Activated CD4-positive, alpha-beta T cell treated with anti-CD3 and anti-CD28 coated beads for 36 hours (primary cell): ENCODE results near the gene ADAMTSL2. TPM values are rescaled to one million over a fixed set of nuclear protein-coding genes. Genes with fewer than 3 reads are reported as not detected.

ENCODE experiments used
- ATAC-seq: fragments of 200-7000 bp; cut with Tn5 transposase; one replicate; pipeline ENCODE4 v1.10.0; 2021; ENCODE audit warnings: mild to moderate bottlenecking, moderate library complexity
- CTCF ChIA-PET: fragments of 350-600 bp; sonication (Branson Sonifier 250); formaldehyde crosslinking; loops from one replicate; lab custom pipeline; 2021; ENCODE audit warnings: antibody characterized with exemption; lab: Charles Lee
- POLR2A ChIA-PET: fragments of 350-600 bp; sonication (Branson Sonifier 250); formaldehyde crosslinking; loops from one replicate; lab custom pipeline; 2021; ENCODE audit warnings: antibody characterized with exemption, inconsistent platforms; lab: Charles Lee
- DNase-seq: peaks from one replicate; pipeline ENCODE4 v3.0.0-alpha.2; 2020
- H3K27ac Mint-ChIP-seq: one replicate; pipeline ENCODE4 v1.8.0; 2021; ENCODE audit warnings: mixed read lengths
- H3K27me3 Mint-ChIP-seq: one replicate; pipeline ENCODE4 v1.8.0; 2021; ENCODE audit warnings: mixed read lengths
- H3K36me3 Mint-ChIP-seq: one replicate; pipeline ENCODE4 v1.8.0; 2021; ENCODE audit warnings: low read depth, mixed read lengths
- H3K4me1 Mint-ChIP-seq: one replicate; pipeline ENCODE4 v1.8.0; 2021; ENCODE audit warnings: mixed read lengths
- H3K4me3 Mint-ChIP-seq: one replicate; pipeline ENCODE4 v1.8.0; 2021; ENCODE audit warnings: mild to moderate bottlenecking, moderate library complexity, mixed read lengths
- H3K9me3 Mint-ChIP-seq: one replicate; pipeline ENCODE4 v1.8.0; 2021; ENCODE audit warnings: low read depth, mixed read lengths
- intact Hi-C, 2 experiments: fragments of 100-400 bp; cut with DNase I in 1 of 2; cut with micrococcal nuclease in 1 of 2; formaldehyde crosslinking; loops; one replicate each; pipeline versions ENCODE4 v1.14.2 to v1.15.1; 2022 to 2024; cut with DNase I, micrococcal nuclease
- total RNA-seq, 2 experiments: library from RNA; stranded (reverse); gene quantifications; one replicate each; pipeline ENCODE4 v1.2.3, GENCODE V29; 2021

The ADAMTSL2 gene
- total RNA-seq, 2 experiments from 2014 or later = 0.11 to 0.32 TPM

DNA sequence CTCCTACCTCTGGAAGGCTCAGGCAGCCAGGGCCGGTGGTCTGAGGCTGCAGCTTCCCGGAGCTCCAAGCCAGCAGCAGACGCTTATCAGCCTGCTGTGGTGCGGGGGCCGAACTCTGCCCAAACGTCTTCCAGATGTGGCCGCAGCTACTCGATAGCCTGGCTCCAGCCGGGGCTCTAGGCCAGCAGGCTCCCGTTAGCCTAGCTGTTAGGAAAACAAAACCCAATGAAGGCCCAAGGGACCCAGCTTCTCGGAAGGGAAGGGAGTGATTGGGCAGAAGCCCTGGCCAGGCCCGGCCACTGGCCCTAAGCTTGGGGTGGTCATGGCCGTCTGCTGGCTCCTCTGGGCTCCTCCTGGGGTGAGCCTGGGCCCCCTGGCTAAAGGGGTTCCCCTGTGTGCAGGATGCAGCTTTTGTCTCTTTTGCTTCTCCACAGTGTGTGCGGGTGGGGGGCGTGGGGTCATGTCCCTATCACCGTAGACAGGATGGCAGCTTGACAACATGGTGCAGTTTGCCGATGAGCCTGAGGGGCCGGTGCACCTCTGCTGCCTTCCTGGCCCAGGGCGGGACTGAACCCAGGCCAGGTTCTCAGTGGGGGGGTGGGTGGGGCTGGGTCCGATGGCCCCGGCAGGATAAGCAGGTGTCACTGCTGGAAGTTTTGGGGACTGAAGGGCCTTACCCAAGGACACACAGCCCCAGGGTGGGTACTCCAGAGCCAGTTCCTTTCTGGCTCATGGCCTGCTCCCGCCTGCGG, 28.4 kb upstream of the ADAMTSL2 start:
- no peak overlapping the region for H3K4me3 Mint-ChIP-seq
- no peak for ATAC-seq
- peaks cover 19% of the 10 kb centered on the region for H3K4me1 Mint-ChIP-seq
- ChIA-PET POLR2A (no interaction called here), CTCF (interaction anchor here (0.8 to 1.0 kb wide), 2 partner anchors 320 to 484 kb away, joined by 3 read pairs; no protein-coding TSS in a partner anchor)
- H3K27ac Mint-ChIP-seq = no peak overlapping the region
- DNase-seq = no peak
- no peaks in the 10 kb centered on the region for H3K27me3 Mint-ChIP-seq
- H3K9me3 Mint-ChIP-seq = peaks cover 14% of the 10 kb centered on the region
- no peaks in the 10 kb centered on the region for H3K36me3 Mint-ChIP-seq
- intact Hi-C loops = no loop called here

DNA sequence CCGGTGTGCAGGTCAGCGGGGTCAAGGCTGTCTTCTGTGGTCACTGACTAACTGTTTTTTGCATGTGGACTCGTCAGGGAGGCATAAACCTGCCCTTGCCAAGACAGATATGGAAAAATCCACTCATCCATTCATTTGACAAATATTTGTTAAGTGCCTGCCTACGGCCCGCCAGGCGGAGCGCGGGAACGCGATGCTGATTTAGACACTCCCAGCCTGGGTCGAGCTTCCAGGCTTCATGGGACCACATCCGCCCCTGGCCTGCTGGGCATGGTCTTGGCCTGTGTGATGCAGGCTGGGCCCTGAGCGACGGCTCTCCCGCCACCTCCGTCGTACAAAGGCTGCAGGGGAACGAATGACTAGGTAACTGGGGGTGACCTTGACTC, 27.9 kb upstream of the ADAMTSL2 start:
- Mint-ChIP-seq H3K4me3 (no peak overlapping the region), H3K27ac (no peak overlapping the region), H3K36me3 (no peaks in the 10 kb centered on the region), H3K27me3 (no peaks in the 10 kb centered on the region), H3K9me3 (peaks cover 9% of the 10 kb centered on the region), H3K4me1 (peaks cover 19% of the 10 kb centered on the region)
- DNase-seq (no peak), ATAC-seq (no peak)
- intact Hi-C loops = no loop called here
- ChIA-PET CTCF (no interaction called here), POLR2A (no interaction called here)

DNA sequence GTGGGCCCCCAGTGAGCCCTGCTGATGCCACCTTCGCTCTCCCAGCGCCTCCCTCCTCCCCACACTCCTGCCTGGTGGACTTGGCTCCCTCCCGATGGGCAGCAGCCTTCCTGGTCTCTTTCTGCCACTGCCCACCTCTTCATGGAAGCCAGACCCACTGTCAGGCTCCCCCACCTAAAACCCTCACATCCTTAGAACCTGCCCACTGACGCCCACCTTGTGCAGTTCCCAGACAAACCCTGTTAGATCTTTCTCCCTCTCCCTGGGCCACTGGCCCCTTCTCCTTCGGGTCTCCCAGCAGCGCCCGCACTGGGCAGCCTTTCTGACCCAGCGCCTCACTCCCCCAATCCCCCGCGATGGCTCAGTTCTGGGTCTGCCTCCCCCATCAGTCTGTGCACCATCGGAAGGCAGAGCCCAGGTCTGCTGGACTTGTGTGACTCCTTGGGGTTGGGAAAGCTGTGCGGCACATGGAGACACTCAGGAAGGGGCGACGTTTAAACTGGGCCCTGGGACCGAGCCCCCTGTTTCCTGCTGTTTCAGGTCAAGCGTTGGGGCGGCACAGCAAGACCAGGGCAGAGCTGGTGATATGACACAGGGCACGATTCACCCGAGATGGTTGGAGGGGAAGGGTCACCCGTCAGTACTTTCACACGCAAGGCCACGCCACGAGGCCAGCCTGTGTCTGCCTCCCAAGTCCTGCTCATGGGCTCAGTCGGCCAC, 27.1 kb upstream of the ADAMTSL2 start:
- ATAC-seq (no peak), DNase-seq (no peak)
- no peaks in the 10 kb centered on the region for H3K27me3 Mint-ChIP-seq
- ChIA-PET POLR2A (no interaction called here), CTCF (interaction anchor here (0.7 kb wide), 1 partner anchor 127 kb away, joined by 3 read pairs; no protein-coding TSS in a partner anchor)
- peaks cover 19% of the 10 kb centered on the region for H3K4me1 Mint-ChIP-seq
- H3K9me3 Mint-ChIP-seq = peaks cover 3% of the 10 kb centered on the region
- H3K27ac Mint-ChIP-seq = no peak overlapping the region
- intact Hi-C loops = no loop called here
- H3K4me3 Mint-ChIP-seq = no peak overlapping the region
- no peaks in the 10 kb centered on the region for H3K36me3 Mint-ChIP-seq

DNA sequence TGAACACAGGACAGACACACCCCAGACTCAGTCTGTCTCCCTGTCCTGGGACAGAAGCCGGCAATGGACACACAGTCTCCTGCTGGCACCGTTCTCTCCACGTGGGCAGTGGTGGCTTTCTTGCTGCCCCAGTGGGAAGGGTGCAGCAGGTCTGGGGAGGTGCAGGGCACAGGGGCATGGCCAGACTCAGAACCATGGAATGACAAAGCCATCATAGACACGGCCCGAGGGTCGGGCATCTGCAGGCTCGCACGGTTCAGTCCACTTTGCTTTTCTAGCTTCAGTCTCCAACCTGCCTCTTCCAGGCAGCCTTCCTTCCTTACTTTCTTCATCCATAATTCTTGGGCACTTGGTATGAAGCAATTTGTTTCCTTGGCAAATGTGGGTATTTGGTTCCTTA, 26.5 kb upstream of the ADAMTSL2 start:
- H3K9me3 Mint-ChIP-seq = no peaks in the 10 kb centered on the region
- CTCF ChIA-PET = interaction anchor here (0.7 to 1.5 kb wide), 2 partner anchors 10 to 126 kb away, joined by 3 read pairs; no protein-coding TSS in a partner anchor
- no peaks in the 10 kb centered on the region for H3K36me3 Mint-ChIP-seq
- ATAC-seq = no peak
- intact Hi-C loops = no loop called here
- no peak overlapping the region for H3K4me3 Mint-ChIP-seq
- H3K27ac Mint-ChIP-seq = no peak overlapping the region
- DNase-seq = no peak
- H3K27me3 Mint-ChIP-seq = no peaks in the 10 kb centered on the region
- POLR2A ChIA-PET = no interaction called here
- peaks cover 19% of the 10 kb centered on the region for H3K4me1 Mint-ChIP-seq

DNA sequence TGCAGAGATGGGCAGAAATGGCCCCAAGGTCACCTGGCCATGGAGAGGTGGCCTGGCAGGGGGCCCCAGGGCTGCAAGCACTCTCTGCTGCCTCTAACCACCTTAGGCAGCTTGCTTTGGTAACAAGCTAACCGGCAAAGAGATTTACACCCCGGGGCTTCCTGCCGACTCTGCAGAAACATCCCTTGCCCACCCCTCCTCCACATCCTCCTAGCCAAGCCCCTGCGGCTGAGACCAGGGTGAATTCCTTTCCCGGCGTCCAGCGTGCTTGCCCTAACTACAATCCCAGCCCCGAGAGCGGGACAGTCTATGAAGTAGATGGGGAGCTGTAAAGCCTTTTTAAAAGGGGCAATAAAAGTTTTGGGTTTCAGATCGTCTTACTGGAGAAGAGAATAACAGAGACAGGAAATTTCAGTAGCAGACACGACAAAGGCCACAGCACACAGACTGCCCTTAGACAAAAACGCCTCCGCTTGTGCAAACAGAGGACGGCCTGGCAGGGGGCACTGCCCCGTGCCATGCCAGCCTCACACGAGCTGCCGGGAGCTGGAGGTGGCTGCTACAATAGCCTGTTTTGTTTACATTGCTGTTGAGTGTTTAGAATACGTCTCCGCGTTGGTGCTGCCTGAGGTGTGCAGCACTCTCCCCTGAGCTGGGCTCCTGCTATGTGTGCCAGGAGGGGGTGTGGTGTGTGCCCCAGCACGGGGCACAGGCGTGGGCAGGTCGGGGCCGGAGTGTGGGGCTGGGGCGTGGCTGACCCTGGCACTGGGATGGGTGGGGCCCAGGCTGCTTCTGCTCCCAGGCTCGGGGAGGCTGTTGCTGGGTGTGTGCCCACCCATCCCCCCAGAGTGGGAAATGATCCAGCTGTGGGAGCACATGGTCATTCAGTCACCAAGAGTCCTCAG, 25.1 kb upstream of the ADAMTSL2 start:
- intact Hi-C loops = no loop called here
- Mint-ChIP-seq H3K4me1 (peaks cover 19% of the 10 kb centered on the region), H3K4me3 (peak overlapping the region; percentile 12), H3K27me3 (no peaks in the 10 kb centered on the region), H3K9me3 (no peaks in the 10 kb centered on the region), H3K36me3 (no peaks in the 10 kb centered on the region), H3K27ac (peak overlapping the region; percentile 39)
- POLR2A ChIA-PET = no interaction called here
- peak; percentile 30 for DNase-seq
- ATAC-seq = peak; percentile 42
- CTCF ChIA-PET = interaction anchor here (0.6 to 1.5 kb wide), 3 partner anchors 11 to 272 kb away, joined by 3 read pairs; no protein-coding TSS in a partner anchor

DNA sequence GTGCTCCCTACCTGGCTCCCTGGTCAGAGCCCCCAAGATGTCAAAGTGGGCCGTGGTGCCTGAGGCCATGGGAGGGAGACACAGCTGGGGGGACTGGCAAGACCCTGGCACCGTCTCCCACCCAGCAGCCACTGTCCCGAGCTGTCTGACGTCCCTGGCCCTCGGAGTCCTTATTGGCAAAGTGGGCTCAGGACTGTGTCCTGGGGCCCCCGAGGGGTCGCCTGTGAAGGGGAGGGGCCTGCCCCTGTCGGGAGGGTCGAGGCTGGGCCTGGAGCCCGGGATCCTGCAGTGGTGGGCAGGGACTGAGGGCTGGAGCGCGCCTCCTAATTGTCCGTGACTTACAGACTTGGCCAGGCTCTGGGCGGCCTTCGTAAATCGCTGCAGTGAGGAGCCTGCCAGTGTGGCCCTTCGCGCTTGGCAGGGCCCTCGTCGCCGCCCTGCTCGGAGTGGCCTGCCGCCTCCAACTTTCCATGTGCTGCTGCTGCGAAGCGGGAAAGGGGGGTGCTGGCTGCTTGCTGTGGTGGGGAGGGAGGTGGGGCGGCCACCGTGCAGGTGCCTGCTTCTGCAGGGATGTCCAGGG, 23.5 kb upstream of the ADAMTSL2 start:
- ChIA-PET CTCF (no interaction called here), POLR2A (no interaction called here)
- H3K27me3 Mint-ChIP-seq = no peaks in the 10 kb centered on the region
- ATAC-seq (no peak), DNase-seq (no peak)
- intact Hi-C loops = no loop called here
- H3K4me3 Mint-ChIP-seq = no peak overlapping the region
- H3K27ac Mint-ChIP-seq = no peak overlapping the region
- H3K9me3 Mint-ChIP-seq = no peaks in the 10 kb centered on the region
- H3K4me1 Mint-ChIP-seq = peaks cover 19% of the 10 kb centered on the region
- H3K36me3 Mint-ChIP-seq = no peaks in the 10 kb centered on the region

DNA sequence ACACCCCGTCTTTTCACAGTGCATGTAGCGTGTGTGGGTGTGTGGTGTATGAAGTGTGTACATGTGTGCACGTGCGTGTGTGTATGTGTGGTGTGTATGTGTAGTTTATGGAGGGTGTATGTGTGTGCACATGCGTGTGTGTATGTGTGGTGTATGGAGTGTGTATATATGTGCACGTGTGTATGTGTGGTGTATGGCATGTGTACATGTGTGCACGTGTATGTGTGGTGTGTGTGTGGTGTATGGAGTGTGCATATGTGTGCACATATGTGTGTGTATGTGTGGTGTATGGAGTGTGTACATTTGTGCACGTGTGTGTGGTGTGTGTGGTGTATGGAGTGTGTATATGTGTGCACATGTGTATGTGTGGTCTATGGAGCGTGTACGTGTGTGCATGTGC, 22.9 kb upstream of the ADAMTSL2 start:
- ChIA-PET POLR2A (no interaction called here), CTCF (no interaction called here)
- intact Hi-C loops = no loop called here
- Mint-ChIP-seq H3K9me3 (no peaks in the 10 kb centered on the region), H3K4me1 (peaks cover 19% of the 10 kb centered on the region), H3K36me3 (no peaks in the 10 kb centered on the region), H3K27ac (no peak overlapping the region), H3K4me3 (no peak overlapping the region), H3K27me3 (no peaks in the 10 kb centered on the region)
- ATAC-seq (no peak), DNase-seq (no peak)

GRCh38 chr9:133512253-133513213, 22.0 kb upstream of the ADAMTSL2 start:
- H3K9me3 Mint-ChIP-seq = no peaks in the 10 kb centered on the region

DNA sequence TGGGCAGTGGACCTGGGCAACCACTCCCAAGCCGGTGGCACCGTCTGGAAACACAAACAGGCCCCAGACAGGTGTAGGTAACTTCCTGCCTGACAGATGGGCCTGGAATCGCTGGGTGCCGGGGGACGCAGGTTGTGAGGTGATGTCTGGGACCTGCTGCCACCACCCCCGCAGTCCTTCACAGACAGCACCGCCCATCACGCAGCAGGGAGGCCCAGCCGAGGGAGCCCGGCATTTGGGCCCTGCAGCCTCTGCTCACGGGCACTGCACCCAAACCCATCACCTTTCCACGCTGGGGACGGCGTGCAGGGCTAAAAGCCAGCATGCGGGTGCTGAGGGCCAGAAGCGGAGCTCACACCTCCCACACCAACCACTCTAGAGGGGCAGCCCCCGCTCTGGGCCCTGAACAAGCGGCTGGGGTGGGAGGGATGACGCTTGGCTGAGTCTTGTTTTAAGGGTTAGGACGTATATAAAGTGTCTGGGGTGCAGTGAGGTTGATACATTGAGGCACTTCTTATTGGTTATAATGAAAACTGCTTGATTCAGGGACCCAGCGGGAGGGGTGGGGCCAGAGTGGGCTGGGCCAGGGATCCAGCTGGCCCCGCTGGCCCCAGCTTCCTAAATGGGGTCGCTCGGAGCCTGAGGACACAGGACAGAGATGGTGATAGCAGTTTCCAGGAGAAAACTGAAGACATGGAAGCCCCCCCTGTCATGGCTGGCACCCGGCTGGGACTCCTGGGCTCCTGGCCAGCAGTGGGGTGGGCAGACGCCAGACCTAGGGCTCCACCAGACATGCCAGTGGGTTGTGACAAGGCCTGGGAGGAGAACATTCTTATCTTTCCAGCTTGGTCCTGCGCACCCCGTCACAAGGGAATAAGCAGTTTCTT, 21.0 kb upstream of the ADAMTSL2 start:
- ChIA-PET CTCF (no interaction called here), POLR2A (no interaction called here)
- no peak for ATAC-seq
- DNase-seq = no peak
- no peak overlapping the region for H3K4me3 Mint-ChIP-seq
- no peaks in the 10 kb centered on the region for H3K27me3 Mint-ChIP-seq
- no peaks in the 10 kb centered on the region for H3K9me3 Mint-ChIP-seq
- H3K27ac Mint-ChIP-seq = no peak overlapping the region
- intact Hi-C loops = no loop called here
- H3K36me3 Mint-ChIP-seq = no peaks in the 10 kb centered on the region
- peaks cover 13% of the 10 kb centered on the region for H3K4me1 Mint-ChIP-seq

More at GRCh38 chr9:133512253-133513213, 22.0 kb upstream of the ADAMTSL2 start:
- ATAC-seq (no peak), DNase-seq (no peak)
- CTCF ChIA-PET = no interaction called here
- Mint-ChIP-seq H3K27ac (no peak overlapping the region), H3K4me1 (peaks cover 18% of the 10 kb centered on the region), H3K36me3 (no peaks in the 10 kb centered on the region), H3K4me3 (no peak overlapping the region), H3K27me3 (no peaks in the 10 kb centered on the region)
- POLR2A ChIA-PET = no interaction called here
- intact Hi-C loops = no loop called here
